Measurements from ENCODE around the gene ZNF556.

Gene ZNF556

GRCh38 chr19:2845107-2845506 lies 22.0 kb upstream of the ZNF556 start:
- no peak for DNase-seq (ENCODE audit: low spot score)
- no peak for TF ChIP-seq CTCF (IDR thresholded peaks at IDR 0.05; ENCODE audit: extremely low read depth, insufficient read depth, missing control alignments)
- in situ Hi-C loops (cut with MboI; ENCODE audit: low pct_unique_long_range_greater_than_20kb, low sequenced_read_pairs, unreplicated experiment): no loop called here

- in situ Hi-C loops (cut with MboI; ENCODE audit: low pct_unique_long_range_greater_than_20kb, low sequenced_read_pairs, unreplicated experiment): no loop called here
- no peak for DNase-seq (ENCODE audit: low spot score)
- TF ChIP-seq CTCF (IDR thresholded peaks at IDR 0.05; ENCODE audit: extremely low read depth, insufficient read depth, missing control alignments): no peak
These were observed 20.8 kb upstream of the ZNF556 start for GRCh38 chr19:2846180-2846894.

- in situ Hi-C loops (cut with MboI; ENCODE audit: low pct_unique_long_range_greater_than_20kb, low sequenced_read_pairs, unreplicated experiment): no loop called here
- no peak for TF ChIP-seq CTCF (IDR thresholded peaks at IDR 0.05; ENCODE audit: extremely low read depth, insufficient read depth, missing control alignments)
- no peak for DNase-seq (ENCODE audit: low spot score)
These were observed 19.6 kb upstream of the ZNF556 start for GRCh38 chr19:2847507-2847906.

GRCh38 chr19:2848616-2849015 lies 18.5 kb upstream of the ZNF556 start:
- no peak for DNase-seq (ENCODE audit: low spot score)
- in situ Hi-C loops (cut with MboI; ENCODE audit: low pct_unique_long_range_greater_than_20kb, low sequenced_read_pairs, unreplicated experiment): no loop called here
- no peak for TF ChIP-seq CTCF (IDR thresholded peaks at IDR 0.05; ENCODE audit: extremely low read depth, insufficient read depth, missing control alignments)

GRCh38 chr19:2850256-2850925 lies 16.7 kb upstream of the ZNF556 start:
- in situ Hi-C loops (cut with MboI; ENCODE audit: low pct_unique_long_range_greater_than_20kb, low sequenced_read_pairs, unreplicated experiment): no loop called here
- DNase-seq (ENCODE audit: low spot score): no peak
- TF ChIP-seq CTCF (IDR thresholded peaks at IDR 0.05; ENCODE audit: extremely low read depth, insufficient read depth, missing control alignments): no peak

- no peak for DNase-seq (ENCODE audit: low spot score)
- no peak for TF ChIP-seq CTCF (IDR thresholded peaks at IDR 0.05; ENCODE audit: extremely low read depth, insufficient read depth, missing control alignments)
- in situ Hi-C loops (cut with MboI; ENCODE audit: low pct_unique_long_range_greater_than_20kb, low sequenced_read_pairs, unreplicated experiment): no loop called here
These were observed 14.5 kb upstream of the ZNF556 start for GRCh38 chr19:2852598-2852997.
